K562 (cell line): ENCODE results near the gene ALKBH2. TPM values are rescaled to one million over a fixed set of nuclear protein-coding genes. Genes with fewer than 3 reads are reported as not detected.

Experiments
- ATAC-seq: fragments of 200-7000 bp; cut with Tn5 transposase; 3 replicates; pipeline ENCODE4 v1.9.1; 2020; ENCODE audit warnings: moderate library complexity
- BruUV-seq: library from RNA; stranded (reverse); fragments of 400-500 nt; replicated peaks from 2 replicates; lab custom pipeline; 2021; lab: Mats Ljungman, UMichigan
- CTCF ChIA-PET: fragments of 300-600 bp; formaldehyde crosslinking; extraction: SDS; loops from one replicate; lab custom pipeline; 2021; ENCODE audit warnings: low intra/inter-chr PET ratio; lab: Yijun Ruan, JAX
- POLR2A ChIA-PET: fragments of 300-600, 350-650 bp; sonication (Branson Sonifier 250); formaldehyde crosslinking; extraction: SDS; loops from one replicate; lab custom pipeline; 2021; ENCODE audit warnings: antibody characterized with exemption, inconsistent platforms; lab: Yijun Ruan, JAX
- DNase-seq, 4 experiments: peaks; one replicate each; pipeline versions ENCODE4 v3.0.0 to v3.0.0-alpha.2; 2011 to 2018; ENCODE audit warnings: low spot score in 3 of 4, mixed read lengths in 3 of 4; ENCODE audit errors: extremely low read depth in 1 of 4
- FAIRE-seq: peaks from 2 replicates; lab custom pipeline; 2011; peaks lifted over from hg19 to GRCh38; lab: Jason Lieb, UNC
- H2AFZ ChIP-seq: 2 replicates; pipeline ENCODE4 v1.6.0; 2011; ENCODE audit warnings: low read depth, low read length, control low read depth, inconsistent platforms
- H3K27ac ChIP-seq: fragments of 200-600 bp; 3 replicates; pipeline ENCODE4 v1.8.0; 2011; ENCODE audit warnings: low read depth, mild to moderate bottlenecking, control low read depth, inconsistent platforms, low read length, moderate library complexity, mixed read lengths; ENCODE audit errors: extremely low read depth
- H3K27me3 ChIP-seq, 2 experiments: fragments of 300-600 bp in 1 of 2; 2 replicates in 1 of 2; 3 replicates in 1 of 2; pipeline versions ENCODE4 v1.6.0 to v1.8.0; 2011; ENCODE audit warnings: inconsistent platforms in 2 of 2, low read length in 2 of 2, mild to moderate bottlenecking in 1 of 2, mixed read lengths in 1 of 2, moderate library complexity in 1 of 2; ENCODE audit not compliant: control insufficient read depth in 2 of 2, insufficient read depth in 2 of 2
- H3K36me3 ChIP-seq: fragments of 300-600 bp; 3 replicates; pipeline ENCODE4 v1.8.0; 2011; ENCODE audit warnings: mild to moderate bottlenecking, low read length, inconsistent platforms; ENCODE audit not compliant: control insufficient read depth, insufficient read depth
- H3K4me1 ChIP-seq, 2 experiments: fragments of 200-600 bp in 1 of 2; replicated peaks in 1 of 2; 2 replicates in 1 of 2; 3 replicates in 1 of 2; pipeline versions ENCODE4 v1.5.1 to v1.8.0; 2011; ENCODE audit warnings: inconsistent platforms in 2 of 2, low read length in 2 of 2, mild to moderate bottlenecking in 1 of 2, mixed read lengths in 1 of 2, moderate library complexity in 1 of 2; ENCODE audit not compliant: control insufficient read depth in 2 of 2, insufficient read depth in 2 of 2
- H3K4me2 ChIP-seq: 2 replicates; pipeline ENCODE4 v1.6.1; 2011; ENCODE audit warnings: low read length, control low read depth, inconsistent platforms, mixed read lengths; ENCODE audit not compliant: insufficient read depth
- H3K4me3 ChIP-seq: fragments of 200-600 bp; sonication (generic), shearing (Covaris generic); 2 replicates; pipeline ENCODE4 v1.5.1; 2016; ENCODE audit warnings: control low read depth, inconsistent platforms
- H3K79me2 ChIP-seq: fragments of 200-600 bp; 3 replicates; pipeline ENCODE4 v1.8.0; 2011; ENCODE audit warnings: low read length, inconsistent platforms; ENCODE audit not compliant: control insufficient read depth, insufficient read depth
- H3K9ac ChIP-seq, 2 experiments: 2 replicates each; pipeline versions ENCODE4 v1.6.0 to v1.6.1; 2011; ENCODE audit warnings: low read depth in 2 of 2, low read length in 2 of 2, control low read depth in 1 of 2, inconsistent platforms in 1 of 2, mild to moderate bottlenecking in 1 of 2, mixed read lengths in 1 of 2; ENCODE audit not compliant: insufficient read depth in 1 of 2
- H3K9me1 ChIP-seq: one replicate; pipeline ENCODE4 v1.6.0; 2011; ENCODE audit warnings: inconsistent platforms, mild to moderate bottlenecking, low read length, moderate library complexity; ENCODE audit not compliant: control insufficient read depth, insufficient read depth
- H3K9me3 ChIP-seq: replicated peaks from 2 replicates; pipeline ENCODE4 v1.5.1; 2011; ENCODE audit warnings: low read depth, low read length, inconsistent platforms; ENCODE audit not compliant: control insufficient read depth, insufficient read depth
- H4K20me1 ChIP-seq: replicated peaks from 2 replicates; pipeline ENCODE4 v1.6.1; 2011; ENCODE audit warnings: low read length, inconsistent platforms, mixed read lengths; ENCODE audit not compliant: control insufficient read depth, insufficient read depth
- BCL6 ChIP-seq: fragments of 250-450 bp; sonication (Bioruptor Pico); IDR thresholded peaks from 2 replicates; pipeline ENCODE4 v1.4.0; 2020
- CCNT2 ChIP-seq: IDR thresholded peaks from 2 replicates; pipeline ENCODE4 v1.6.1; 2011; ENCODE audit warnings: borderline replicate concordance, low read depth, mild to moderate bottlenecking, moderate library complexity, mixed read lengths, low read length; ENCODE audit not compliant: insufficient read length; ENCODE audit errors: extremely low read depth
- DPF2 ChIP-seq: fragments of 450-650 bp; IDR thresholded peaks from 2 replicates; pipeline ENCODE4 v1.6.1; 2016
- MAFG ChIP-seq: fragments of 450-650 bp; conservative IDR thresholded peaks from 2 replicates; pipeline ENCODE4 v1.6.1; 2016; ENCODE audit warnings: missing genetic modification characterization, missing compliant biosample characterization
- MTA3 ChIP-seq: fragments of 450-650 bp; formaldehyde crosslinking; IDR thresholded peaks from 2 replicates; pipeline ENCODE4 v1.6.1; 2017; ENCODE audit warnings: mild to moderate bottlenecking, borderline replicate concordance
- NELFE ChIP-seq: IDR thresholded peaks from 2 replicates; pipeline ENCODE4 v1.6.1; 2011; ENCODE audit warnings: mild to moderate bottlenecking; ENCODE audit not compliant: insufficient read depth, insufficient read length
- RBM14 ChIP-seq: fragments of 200-400 bp; formaldehyde crosslinking; IDR thresholded peaks from 2 replicates; pipeline ENCODE4 v1.6.1; 2018; ENCODE audit warnings: low read depth, mild to moderate bottlenecking, low read length, moderate library complexity, borderline replicate concordance; ENCODE audit not compliant: insufficient read depth
- SAFB ChIP-seq: fragments of 200-400 bp; formaldehyde crosslinking; IDR thresholded peaks from 2 replicates; pipeline ENCODE4 v1.6.1; 2017; ENCODE audit warnings: low read depth, low read length, borderline replicate concordance
- SUPT5H ChIP-seq: fragments of 450-650 bp; IDR thresholded peaks from 2 replicates; pipeline ENCODE4 v1.6.1; 2016
- ZKSCAN8 ChIP-seq: fragments of 200-800 bp; sonication (Bioruptor generic); IDR thresholded peaks from 2 replicates; pipeline ENCODE4 v1.6.1; 2016; ENCODE audit warnings: missing genetic modification characterization, missing compliant biosample characterization
- ZNF165 ChIP-seq: fragments of 250-450 bp; sonication (Bioruptor Pico); IDR thresholded peaks from 2 replicates; pipeline ENCODE4 v1.4.0; 2020; ENCODE audit warnings: borderline replicate concordance
- ZNF24 ChIP-seq: fragments of 450-650 bp; IDR thresholded peaks from 2 replicates; pipeline ENCODE4 v1.6.1; 2016
- ZNF3 ChIP-seq: fragments of 250-450 bp; sonication (Bioruptor Pico); IDR thresholded peaks from 2 replicates; pipeline ENCODE4 v1.5.0; 2021; ENCODE audit warnings: mild to moderate bottlenecking, moderate library complexity
- ZNF589 ChIP-seq: fragments of 200-800 bp; sonication (Bioruptor generic); IDR thresholded peaks from 2 replicates; pipeline ENCODE4 v1.6.1; 2016; ENCODE audit warnings: low read depth, missing genetic modification characterization, missing compliant biosample characterization
- WGBS: fragments of 100-300 bp; shearing (Covaris generic); methylation state at CpG from one replicate; pipeline ENCODE4 v1.1.6; 2016; ENCODE audit warnings: low coverage, mixed read lengths; ENCODE audit not compliant: insufficient coverage; ENCODE audit errors: missing lambda C conversion rate; 5-methylcytosine and 5-hydroxymethylcytosine counted together
- in situ Hi-C: fragments of 300-500 bp; cut with MboI; formaldehyde crosslinking; loops from 4 replicates; pipeline ENCODE4 v1.15.0; 2018; ENCODE audit warnings: inconsistent platforms, mixed read lengths
- intact Hi-C: fragments of 100-400 bp; cut with micrococcal nuclease; formaldehyde crosslinking; loops from 2 replicates; pipeline ENCODE4 v1.14.2; 2022
- polyA plus RNA-seq, 8 experiments: library from polyadenylated mRNA; depleted of rRNA in 4 of 8; stranded (reverse) in 5 of 8; unstranded in 3 of 8; fragments of >200 nt; fragmentation: Nextera tagmentation in 2 of 8; fragmentation: Illumina TruSeq in 1 of 8; extraction: Ambion mirVana in 2 of 8; extraction: Trizol in 1 of 8; gene quantifications; 2 replicates each; pipeline versions ENCODE4 v1.2.1 to v1.2.3, GENCODE V29; 2011 to 2014; ENCODE audit warnings: inconsistent platforms in 1 of 8, missing spikeins in 1 of 8
- total RNA-seq, 7 experiments: library from RNA; depleted of rRNA in 6 of 7; stranded (reverse); fragments of >200 nt in 6 of 7; fragmentation: Illumina TruSeq in 2 of 7; extraction: Trizol in 2 of 7; gene quantifications; 2 replicates each; pipeline versions ENCODE4 v1.2.1 to v1.2.3, GENCODE V29; 2011 to 2021; ENCODE audit warnings: low replicate concordance in 1 of 7
- TF ChIP-seq, protein P1 (sequence below), 2 experiments: fragments of 450-650 bp in 1 of 2; IDR thresholded peaks; 2 replicates each; pipeline ENCODE4 v1.6.1; 2011 to 2017; ENCODE audit warnings: low read depth in 2 of 2, antibody characterized with exemption in 1 of 2, borderline replicate concordance in 1 of 2, low read length in 1 of 2, mild to moderate bottlenecking in 1 of 2, mixed read lengths in 1 of 2; ENCODE audit not compliant: control insufficient read depth in 1 of 2
- TF ChIP-seq, protein P2 (sequence below), 2 experiments: fragments of 250-450 bp in 1 of 2; fragments of 450-650 bp in 1 of 2; sonication (Bioruptor Pico) in 1 of 2; IDR thresholded peaks; 2 replicates each; pipeline versions ENCODE4 v1.6.1 to v1.8.0; 2016 to 2021; ENCODE audit warnings: mild to moderate bottlenecking in 2 of 2, moderate library complexity in 2 of 2, missing compliant biosample characterization in 1 of 2, missing genetic modification characterization in 1 of 2
- TF ChIP-seq, protein P3 (sequence below): fragments of 250-450 bp; sonication (Bioruptor Pico); IDR thresholded peaks from 2 replicates; pipeline ENCODE4 v1.5.0; 2020; ENCODE audit warnings: mild to moderate bottlenecking

ALKBH2 gene
- total and polyA plus RNA-seq, 9 of the 15 experiments (the other 6 are each of a cell fraction or from before 2014, with no cell fraction given) = 5.9 to 56.1 (median 41.9) TPM

DNA sequence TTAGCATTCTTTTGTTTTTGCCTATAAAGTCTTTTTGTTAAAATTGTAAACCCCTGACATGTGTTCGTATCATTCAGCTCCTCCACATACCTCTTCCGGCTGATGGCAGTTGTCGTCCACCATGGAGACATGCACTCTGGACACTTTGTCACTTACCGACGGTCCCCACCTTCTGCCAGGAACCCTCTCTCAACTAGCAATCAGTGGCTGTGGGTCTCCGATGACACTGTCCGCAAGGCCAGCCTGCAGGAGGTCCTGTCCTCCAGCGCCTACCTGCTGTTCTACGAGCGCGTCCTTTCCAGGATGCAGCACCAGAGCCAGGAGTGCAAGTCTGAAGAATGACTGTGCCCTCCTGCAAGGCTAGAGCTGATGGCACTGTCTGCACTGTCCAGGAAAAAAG lies 7.7 kb downstream of the ALKBH2 start:
- no peaks in the 10 kb centered on the region for H3K27me3 ChIP-seq
- H3K36me3 ChIP-seq = peaks cover 61% of the 10 kb centered on the region; the same call in 2 of the 3 replicates
- no peaks in the 10 kb centered on the region for H4K20me1 ChIP-seq
- no peak overlapping the region for H3K27ac ChIP-seq
- no peak overlapping the region for H2AFZ ChIP-seq
- H3K9me3 ChIP-seq = no peaks in the 10 kb centered on the region; the same call in 1 of the 2 replicates
- no peak overlapping the region for H3K4me3 ChIP-seq
- peaks cover 3% of the 10 kb centered on the region; the same call in 1 of the 3 replicates for H3K79me2 ChIP-seq
- no peaks in the 10 kb centered on the region for H3K9me1 ChIP-seq
- no peak for FAIRE-seq
- intact Hi-C loops = no loop called here
- ATAC-seq = no peak
- BruUV-seq = no TSS peak
- H3K4me1 ChIP-seq = no peaks in the 10 kb centered on the region; a peak in 1 of 5 replicates
- 93% methylated on average over 11 of the region's 11 CpGs for WGBS
- ChIA-PET POLR2A (interaction anchor here (0.6 to 1.4 kb wide), 3 partner anchors 24 to 444 kb away, joined by 3 to 5 read pairs (median 4); no protein-coding TSS in a partner anchor), CTCF (no interaction called here)
- H3K9ac ChIP-seq = peak overlapping the region in 1 of 2 experiments; percentile 61; a peak in 1 of 4 replicates
- no peak for DNase-seq
- in situ Hi-C loops = no loop called here
- no peak overlapping the region for H3K4me2 ChIP-seq
- TF ChIP-seq ZNF589 (CRISPR knock-in tag) (no peak), SAFB (no peak), SUPT5H (no peak), ZNF165 (no peak), MTA3 (no peak), RBM14 (no peak), BCL6 (no peak), ZNF3 (no peak), MAFG (tag) (no peak), ZNF24 (no peak), NELFE (no peak), ZKSCAN8 (no peak), DPF2 (no peak), CCNT2 (no peak)
- TF ChIP-seq, protein P1, sequence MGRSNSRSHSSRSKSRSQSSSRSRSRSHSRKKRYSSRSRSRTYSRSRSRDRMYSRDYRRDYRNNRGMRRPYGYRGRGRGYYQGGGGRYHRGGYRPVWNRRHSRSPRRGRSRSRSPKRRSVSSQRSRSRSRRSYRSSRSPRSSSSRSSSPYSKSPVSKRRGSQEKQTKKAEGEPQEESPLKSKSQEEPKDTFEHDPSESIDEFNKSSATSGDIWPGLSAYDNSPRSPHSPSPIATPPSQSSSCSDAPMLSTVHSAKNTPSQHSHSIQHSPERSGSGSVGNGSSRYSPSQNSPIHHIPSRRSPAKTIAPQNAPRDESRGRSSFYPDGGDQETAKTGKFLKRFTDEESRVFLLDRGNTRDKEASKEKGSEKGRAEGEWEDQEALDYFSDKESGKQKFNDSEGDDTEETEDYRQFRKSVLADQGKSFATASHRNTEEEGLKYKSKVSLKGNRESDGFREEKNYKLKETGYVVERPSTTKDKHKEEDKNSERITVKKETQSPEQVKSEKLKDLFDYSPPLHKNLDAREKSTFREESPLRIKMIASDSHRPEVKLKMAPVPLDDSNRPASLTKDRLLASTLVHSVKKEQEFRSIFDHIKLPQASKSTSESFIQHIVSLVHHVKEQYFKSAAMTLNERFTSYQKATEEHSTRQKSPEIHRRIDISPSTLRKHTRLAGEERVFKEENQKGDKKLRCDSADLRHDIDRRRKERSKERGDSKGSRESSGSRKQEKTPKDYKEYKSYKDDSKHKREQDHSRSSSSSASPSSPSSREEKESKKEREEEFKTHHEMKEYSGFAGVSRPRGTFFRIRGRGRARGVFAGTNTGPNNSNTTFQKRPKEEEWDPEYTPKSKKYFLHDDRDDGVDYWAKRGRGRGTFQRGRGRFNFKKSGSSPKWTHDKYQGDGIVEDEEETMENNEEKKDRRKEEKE (IDR thresholded peaks at IDR 0.05; ENCODE audit: borderline replicate concordance in 1 of 2, control insufficient read depth in 1 of 2, low read depth in 2 of 2, low read length in 1 of 2) = no peak
- TF ChIP-seq, protein P2, sequence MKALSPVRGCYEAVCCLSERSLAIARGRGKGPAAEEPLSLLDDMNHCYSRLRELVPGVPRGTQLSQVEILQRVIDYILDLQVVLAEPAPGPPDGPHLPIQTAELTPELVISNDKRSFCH (CRISPR knock-in tag; IDR thresholded peaks at IDR 0.05) = no peak
- TF ChIP-seq, protein P2 (tag; IDR thresholded peaks at IDR 0.05) = no peak
- TF ChIP-seq, protein P3, sequence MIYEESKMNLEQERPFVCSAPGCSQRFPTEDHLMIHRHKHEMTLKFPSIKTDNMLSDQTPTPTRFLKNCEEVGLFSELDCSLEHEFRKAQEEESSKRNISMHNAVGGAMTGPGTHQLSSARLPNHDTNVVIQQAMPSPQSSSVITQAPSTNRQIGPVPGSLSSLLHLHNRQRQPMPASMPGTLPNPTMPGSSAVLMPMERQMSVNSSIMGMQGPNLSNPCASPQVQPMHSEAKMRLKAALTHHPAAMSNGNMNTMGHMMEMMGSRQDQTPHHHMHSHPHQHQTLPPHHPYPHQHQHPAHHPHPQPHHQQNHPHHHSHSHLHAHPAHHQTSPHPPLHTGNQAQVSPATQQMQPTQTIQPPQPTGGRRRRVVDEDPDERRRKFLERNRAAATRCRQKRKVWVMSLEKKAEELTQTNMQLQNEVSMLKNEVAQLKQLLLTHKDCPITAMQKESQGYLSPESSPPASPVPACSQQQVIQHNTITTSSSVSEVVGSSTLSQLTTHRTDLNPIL (CRISPR knock-in tag) = no peak
